NCI-H1092 (cell line): ENCODE results near the gene ZMYND12.
A peak's percentile ranks its signal among the peaks of the same experiment; 100 is the strongest.

Experiments
- DNase-seq: peaks from one replicate; lab custom pipeline; 2025; lab: John Stamatoyannopoulos, UW

ZMYND12 gene

DNA sequence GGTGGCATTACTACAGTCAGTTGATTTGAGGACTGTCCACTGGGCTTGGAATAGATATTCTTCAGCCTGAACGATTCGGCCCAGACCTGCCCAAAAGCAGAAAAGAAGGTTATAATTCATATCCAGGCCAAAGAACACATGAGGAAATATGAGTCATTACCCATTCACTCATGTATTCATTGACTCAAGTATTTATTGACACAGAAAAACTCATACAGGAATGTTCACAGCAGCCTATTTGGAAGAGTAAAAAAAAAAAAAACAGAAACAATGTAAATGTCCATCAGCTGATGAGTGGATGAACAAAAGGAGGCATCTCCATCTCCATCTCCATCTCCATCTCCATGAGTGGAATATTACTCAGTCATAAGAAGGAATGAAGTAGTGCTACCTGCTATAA lies 15.9 kb downstream of the ZMYND12 start:
- no peak for DNase-seq

DNA sequence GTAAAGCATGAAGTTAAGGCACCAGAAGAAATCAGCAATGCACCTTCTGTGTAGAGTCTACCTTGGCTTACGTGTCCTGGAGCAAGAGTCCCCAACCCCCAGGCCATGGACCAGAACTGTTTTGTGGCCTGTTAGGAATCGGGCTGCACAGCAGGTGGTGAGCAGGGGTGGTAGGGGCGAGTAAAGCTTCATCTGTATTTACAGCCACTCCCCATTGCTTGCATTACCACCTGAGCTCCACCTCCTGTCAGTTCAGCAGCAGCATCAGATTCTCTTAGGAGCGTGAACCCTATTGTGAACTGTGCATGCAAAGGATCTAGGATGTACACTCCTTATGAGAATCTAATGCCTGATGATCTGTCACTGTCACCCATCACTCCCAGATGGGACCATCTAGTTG lies 21.5 kb downstream of the ZMYND12 start:
- no peak for DNase-seq

DNA sequence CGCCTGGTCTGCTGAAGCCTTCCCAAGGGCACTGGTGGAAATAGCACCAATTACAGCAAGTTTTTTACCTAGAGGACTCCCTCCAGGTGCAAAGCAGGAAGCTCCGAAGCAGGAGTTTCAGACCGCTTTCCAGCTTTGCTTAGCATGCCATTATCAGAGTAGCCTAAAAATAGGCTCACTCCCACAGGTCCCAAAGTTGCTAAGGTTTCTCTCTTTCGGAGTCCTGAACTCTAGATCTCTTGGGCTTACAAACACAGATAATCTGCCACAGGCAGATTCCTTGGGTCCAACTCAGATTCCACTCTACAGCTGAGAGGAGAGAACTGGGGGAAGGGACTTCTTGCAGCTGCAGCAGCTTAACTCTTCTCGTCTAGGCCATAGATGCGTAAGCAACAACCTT lies 22.5 kb downstream of the ZMYND12 start:
- no peak for DNase-seq

DNA sequence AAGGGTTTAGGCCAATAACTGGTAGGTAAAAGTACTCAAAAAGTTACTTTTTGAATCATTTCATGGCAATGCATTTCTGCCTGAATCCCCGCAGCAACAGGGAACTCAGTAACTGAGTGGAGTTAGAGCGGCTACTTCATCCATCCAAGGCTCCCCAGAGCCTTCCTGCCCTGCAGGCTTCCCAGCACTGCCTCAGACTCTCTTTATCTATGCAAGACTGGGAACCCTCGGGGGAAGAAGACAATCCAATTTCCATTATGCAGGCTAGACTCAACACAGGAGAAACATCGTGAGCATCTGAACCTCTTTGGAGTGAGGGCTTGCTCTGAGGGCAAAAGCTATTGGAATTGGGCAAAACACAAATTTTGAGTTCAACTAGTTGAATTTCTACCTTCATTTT lies 23.1 kb downstream of the ZMYND12 start:
- no peak for DNase-seq

DNA sequence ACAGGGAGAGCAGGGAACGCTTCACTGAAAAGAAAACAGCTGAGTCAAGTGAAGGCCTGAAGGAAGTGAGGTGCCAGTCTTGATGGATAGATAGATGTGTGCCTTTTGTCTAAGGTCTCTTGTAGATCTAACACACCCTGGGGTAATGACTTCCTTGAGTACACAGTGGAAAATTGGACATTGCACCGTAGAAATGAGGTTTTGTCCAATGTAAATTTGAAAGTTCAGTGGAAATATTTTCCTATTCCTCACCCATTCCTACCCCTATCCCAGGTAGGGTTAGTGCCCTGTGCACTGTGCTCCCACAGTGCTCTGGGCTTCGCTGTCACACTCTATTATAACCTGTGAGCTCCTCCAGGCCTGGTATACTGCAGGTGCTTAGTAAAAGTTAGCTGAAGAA lies 24.3 kb downstream of the ZMYND12 start:
- no peak for DNase-seq

DNA sequence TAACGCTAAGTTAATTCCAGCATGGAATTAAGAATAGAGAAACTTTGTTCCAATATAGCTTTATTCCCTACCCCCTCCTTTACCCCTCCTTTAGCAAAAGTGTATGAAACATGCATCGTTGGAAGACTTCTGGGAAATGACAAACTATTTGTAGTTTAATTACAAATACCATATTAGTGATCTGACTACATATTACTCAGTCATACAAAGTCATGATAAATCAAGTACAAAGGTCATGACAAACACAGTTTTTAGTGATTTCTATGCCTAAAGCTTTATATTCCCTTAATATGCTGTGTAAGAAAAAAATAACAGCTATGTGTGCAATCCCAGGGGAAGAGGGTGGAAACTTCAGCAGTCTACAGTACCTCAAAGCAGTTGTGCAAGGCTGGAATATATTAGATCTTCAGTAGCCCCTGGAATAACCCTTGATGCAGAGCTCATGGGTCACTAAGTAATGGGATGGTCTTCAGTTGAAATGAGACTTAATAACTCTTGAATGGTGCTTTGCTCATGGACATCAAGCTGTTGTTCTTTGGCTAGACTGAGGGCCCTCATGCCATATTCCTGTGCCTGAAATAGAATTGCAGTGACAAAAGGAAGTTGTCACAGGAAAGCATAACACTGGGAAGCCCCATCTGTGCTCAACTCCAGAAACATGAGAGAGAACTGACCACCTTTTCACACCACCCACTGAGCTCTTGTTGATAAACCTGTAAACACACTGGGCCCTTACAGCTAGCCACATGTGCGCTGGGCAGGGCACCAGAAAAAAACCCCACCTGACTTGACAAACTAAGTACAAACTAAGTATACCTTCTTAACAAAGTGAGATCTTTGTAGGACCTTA lies 25.3 kb downstream of the ZMYND12 start:
- DNase-seq = no peak

DNA sequence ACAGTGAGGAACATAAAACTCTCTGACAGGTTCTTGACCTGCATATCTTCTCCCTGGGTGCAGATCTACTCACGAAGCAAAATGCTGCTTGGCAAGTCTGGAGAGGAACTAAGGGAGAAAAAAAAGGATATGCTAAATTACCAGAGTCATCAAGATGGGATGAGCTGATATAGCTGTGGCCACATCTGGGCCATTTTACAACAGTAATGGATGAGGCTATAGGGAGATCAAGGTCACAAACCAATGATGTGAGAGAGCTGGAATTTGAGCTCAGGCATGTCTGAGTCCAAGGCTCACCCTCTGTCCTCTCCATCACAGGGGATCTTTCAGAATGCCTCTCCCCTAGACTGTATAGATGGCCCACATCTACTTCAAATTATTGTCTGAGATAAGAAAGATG lies 26.2 kb downstream of the ZMYND12 start:
- DNase-seq = no peak

DNA sequence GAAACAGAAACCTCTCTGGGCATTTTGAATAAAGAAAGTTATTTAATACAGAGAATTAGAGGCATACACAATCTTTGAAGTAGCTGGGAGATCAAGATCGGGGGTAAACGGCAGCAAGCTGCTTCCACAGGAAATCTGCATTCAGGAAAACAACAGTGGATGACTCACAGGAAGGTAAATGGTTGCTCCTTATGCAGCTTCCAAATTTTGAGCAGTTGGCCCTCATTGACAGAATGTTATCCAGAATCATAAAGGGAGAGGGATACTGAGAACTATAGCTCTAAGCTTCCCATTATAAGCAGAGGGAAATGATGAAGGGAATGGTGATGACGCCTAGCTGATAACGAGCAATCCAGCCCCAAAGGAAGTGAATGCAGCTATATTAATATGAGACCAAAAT lies 28.6 kb downstream of the ZMYND12 start:
- DNase-seq = no peak

DNA sequence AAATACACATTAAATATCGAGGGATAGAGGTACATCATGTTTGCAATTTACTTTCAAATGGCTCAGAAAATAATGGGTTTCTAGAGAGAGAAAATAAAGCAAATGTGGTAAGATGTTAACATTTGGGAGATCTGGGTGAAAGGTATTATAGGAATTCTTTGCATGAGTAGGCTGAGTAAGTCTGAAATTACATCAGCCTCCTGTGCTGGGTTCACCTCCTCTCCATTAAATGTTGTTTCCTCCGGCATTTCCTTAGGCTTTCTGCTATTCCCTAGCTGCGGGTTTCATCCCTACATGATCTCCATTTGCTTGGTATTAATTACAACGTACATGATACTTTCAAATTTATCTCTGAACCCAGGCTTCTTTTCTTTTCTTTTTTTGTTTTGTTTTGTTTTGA lies 31.6 kb downstream of the ZMYND12 start:
- no peak for DNase-seq

DNA sequence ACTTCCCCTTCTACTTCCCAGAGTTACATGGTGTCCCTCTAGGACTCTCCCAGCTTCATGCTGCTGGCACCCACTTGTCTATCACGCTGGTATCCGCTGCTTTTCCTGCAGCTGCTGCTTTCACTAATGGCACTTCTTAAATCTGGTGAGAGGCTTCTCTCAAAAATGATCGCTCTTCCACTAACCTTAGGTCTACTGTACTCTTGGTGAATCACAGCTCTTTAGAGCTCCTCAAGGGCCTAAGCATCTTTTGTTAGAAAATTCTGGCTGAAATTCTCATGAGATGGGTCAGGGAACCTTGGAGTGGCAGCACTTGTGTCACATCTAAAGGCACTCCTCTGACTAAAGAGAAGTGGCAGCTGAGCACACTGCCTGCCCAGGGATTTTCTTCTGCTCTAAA lies 32.1 kb downstream of the ZMYND12 start:
- peak; percentile 67 for DNase-seq

DNA sequence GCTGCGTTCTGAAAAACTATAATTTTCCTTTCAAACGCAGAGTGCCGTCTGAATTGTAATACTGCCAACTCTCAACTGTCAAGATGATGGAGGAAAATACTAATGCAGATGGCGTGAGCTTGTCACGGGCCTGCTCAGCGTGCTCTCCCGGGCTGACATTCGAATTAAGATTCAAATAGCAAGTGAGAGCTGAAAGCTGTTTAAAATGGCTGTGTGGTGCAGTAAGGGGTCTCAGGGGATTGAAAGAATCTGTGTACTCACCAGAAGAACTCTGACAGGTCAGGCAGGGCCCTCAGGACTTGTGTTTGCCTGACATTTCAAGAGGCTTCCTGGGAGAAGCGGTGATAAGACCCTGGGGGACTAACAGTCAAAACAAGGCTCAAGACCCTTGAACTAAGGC lies 33.1 kb downstream of the ZMYND12 start:
- DNase-seq = peak; percentile 49

DNA sequence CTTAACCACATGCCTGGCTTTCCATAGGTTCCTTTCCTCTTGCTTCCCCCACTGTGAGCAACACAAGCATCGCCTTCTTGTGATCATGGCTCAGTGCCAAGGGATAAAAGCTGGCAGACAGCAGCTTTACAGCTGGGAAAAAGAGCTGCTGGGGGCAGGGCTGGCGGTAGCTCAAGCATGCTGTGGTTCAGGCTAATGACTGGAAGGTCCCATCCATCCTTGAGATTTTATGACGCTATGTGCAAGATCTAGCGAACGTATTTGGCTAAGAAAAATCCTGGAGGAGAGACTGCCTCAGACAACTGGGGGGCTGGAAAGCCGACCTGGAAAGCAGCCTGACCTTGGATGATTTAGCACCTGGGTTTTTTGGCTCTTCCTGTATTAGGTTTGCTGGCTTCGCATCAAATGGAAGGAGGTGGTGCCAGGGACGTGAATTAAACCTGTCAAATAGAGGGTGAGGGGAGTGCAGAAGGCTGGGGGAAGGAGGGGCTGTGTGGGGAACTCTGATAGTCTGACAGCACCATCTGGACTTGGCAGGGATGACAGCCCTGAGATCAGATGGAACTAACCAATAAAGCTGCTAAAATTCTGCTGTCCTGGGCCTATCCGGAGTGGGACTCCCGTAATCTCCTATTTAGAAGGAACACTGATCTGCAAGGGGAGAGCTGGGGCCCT lies 34.8 kb downstream of the ZMYND12 start:
- DNase-seq = peak; percentile 97

DNA sequence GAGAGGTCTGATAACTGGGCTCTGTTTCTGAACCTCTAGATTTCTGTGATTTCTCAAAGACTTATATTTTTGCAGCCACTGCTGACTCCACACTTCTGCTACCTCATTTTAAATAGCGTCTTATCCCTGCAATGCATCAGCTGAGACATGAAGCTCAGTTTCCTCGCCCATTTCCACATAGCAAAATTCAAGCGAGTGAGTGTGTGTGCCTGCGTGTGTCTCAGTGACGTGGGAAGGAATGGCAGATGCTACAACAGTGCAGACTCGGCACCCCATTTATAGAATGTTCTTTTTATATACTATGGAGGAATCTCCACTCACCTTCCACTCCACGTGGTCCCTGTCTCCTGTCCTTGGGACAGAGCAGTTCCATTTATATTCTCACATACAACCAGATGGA lies 35.7 kb downstream of the ZMYND12 start:
- DNase-seq = no peak

DNA sequence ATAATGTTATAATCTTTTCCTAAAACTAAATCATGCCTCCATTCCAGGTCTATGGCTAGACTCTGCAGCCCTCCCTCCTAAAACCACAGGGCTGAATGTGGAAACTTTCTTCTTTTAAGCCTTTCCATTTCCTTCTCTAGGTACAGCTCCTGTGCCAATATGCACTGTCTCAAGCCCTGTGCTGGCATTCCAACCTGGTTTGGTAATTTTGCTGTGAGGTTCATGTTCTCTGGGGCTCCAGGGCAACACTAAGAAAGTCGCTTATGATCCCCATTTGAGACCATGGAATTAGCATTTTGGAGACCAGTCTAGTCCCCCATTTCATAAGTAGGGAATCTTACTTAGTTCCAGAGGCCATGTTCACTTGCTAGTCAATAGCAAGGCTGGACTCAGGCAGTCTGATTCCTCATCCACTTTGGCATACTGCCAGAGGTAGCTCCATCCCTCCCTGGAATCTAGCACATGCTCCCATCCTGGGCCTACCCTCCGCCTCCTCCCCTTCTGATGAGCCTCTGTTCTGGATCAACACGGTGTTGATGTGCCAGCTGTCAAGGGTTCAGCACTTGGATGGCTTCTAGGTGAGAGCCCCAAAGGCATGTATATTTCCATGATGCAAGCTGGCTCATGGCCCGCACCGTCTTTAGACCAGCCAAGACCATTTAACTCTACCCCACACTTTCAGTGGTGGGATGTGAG lies 36.5 kb downstream of the ZMYND12 start:
- DNase-seq = peak; percentile 85

DNA sequence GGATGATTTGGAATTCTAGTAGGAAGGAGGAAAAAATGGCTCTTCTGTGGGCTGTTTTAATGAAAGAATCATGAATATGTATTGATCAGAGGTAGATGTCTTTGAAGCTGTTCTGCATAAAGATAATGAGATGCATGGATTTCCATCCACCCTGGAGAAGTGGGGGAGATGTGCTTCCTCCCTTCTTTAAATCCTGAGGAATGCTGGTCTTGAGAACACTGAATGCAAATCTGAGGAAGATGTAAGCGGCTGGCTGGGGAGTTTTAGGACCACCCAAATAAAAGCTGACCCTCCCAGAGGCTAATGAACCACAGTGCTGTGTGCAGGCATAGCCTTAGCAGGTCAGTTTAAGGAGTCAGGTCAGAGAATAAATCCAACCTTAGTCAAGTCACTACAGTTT lies 37.3 kb downstream of the ZMYND12 start:
- no peak for DNase-seq

DNA sequence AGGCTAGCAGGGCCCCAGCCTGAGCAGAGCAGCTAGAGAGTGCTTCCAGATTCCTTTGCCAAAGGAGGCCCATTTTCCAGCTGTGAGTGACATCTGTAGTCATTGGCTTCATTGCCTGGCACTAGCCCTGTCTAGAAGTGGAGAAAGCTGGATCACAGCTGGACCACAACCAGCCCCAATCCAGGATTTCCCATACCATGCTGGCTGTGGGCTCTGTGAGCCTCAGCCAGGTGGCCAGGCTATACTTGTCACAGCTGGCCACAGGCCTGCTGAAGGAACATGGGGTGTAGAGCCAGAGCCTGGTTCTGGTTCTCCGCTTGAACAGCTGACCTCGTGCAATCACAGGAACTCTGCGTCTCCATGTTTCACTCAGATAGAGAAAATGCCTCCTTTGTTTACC lies 38.7 kb downstream of the ZMYND12 start:
- no peak for DNase-seq

DNA sequence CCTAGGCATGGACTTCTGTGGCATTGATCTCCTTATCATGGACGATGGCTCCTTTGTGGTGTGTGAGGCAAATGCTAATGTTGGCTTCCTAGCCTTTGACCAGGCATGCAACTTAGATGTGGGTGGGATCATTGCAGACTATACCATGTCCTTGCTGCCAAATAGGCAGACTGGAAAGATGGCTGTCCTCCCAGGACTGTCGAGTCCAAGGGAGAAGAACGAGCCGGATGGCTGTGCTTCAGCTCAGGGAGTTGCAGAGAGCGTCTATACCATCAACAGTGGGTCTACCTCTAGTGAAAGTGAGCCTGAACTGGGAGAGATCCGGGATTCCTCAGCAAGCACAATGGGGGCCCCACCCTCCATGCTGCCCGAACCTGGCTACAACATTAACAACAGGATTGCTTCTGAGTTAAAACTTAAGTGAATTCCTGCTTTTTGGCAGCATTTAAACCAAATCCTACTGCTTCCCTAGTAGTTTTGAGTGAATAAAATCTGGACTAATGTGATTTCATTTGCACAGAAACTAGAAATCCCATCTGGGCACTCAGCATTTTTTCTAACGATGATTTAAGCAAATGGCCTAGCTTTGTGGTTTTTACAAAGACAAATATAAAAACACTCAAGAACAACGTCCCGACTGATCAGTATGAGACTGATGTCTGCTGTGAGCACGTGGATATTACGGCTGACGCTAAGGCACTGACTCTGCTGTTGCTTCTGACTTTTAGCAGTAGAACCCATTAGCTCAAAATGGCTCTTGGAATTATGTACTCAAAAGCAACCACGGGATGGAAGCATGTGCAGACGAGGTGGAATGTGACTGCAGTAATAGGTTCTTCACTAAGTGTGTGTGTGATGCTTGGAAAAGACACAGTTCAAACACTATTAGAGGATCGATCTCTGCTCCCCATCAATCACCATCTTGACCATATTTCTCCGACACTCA lies 41.0 kb downstream of the ZMYND12 start:
- DNase-seq = no peak

DNA sequence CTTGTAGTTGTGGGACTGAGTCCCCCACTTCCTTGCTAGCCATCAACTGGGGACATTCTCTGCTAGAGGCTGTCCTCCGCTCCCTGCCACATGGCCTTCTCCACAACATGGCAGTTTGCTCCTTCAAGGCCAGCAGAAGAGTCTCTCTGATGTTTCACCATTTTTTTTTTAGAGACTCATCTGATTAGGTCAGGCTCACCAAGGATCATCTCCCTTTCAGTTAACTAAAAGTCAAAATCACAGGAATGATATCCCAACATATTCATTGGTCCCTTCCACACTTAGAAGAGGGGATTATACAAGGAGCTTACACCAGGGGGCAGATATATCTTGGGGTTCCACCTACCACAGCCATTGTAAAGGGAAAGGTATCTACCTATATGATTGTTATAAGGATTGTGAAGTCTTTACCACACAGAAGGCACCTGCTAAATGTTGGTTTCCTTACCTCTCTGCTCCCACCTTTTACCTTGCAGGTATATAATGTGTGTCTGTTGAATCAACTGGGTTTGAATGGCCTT lies 51.9 kb downstream of the ZMYND12 start:
- no peak for DNase-seq

DNA sequence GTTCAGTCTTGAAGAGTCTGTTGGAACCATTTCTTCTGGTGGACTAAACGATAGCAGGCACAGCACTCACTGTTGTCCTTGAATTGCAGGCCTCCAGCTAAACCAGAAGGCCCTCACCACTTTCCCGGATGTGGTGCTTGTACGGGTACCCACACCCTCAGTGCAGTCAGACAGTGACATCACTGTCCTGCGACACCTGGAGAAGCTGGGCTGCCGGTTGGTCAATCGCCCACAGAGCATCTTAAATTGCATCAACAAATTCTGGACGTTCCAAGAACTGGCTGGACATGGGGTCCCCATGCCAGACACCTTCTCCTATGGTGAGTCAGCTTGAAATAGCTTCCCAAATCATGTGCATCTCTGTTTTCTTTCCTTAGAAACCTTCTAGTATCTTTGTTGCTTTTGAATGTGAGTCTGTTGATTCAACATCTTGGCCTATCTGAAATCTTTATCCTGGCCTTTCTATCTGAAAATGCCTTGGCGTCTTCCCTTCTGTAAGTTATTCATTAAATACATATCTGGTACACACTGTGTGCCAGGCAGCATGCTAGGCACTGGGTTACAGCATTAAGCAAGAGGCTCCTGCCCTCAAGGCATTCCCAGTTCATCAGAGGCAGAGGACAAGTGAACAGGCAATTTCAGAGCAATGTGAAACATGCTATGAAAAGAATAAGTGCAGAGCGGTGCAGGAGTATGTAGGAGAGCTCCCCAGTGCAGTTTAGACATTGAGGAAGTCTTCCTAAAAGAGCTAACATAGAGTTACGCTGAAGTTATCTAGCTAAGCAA lies 56.3 kb downstream of the ZMYND12 start:
- DNase-seq = no peak

DNA sequence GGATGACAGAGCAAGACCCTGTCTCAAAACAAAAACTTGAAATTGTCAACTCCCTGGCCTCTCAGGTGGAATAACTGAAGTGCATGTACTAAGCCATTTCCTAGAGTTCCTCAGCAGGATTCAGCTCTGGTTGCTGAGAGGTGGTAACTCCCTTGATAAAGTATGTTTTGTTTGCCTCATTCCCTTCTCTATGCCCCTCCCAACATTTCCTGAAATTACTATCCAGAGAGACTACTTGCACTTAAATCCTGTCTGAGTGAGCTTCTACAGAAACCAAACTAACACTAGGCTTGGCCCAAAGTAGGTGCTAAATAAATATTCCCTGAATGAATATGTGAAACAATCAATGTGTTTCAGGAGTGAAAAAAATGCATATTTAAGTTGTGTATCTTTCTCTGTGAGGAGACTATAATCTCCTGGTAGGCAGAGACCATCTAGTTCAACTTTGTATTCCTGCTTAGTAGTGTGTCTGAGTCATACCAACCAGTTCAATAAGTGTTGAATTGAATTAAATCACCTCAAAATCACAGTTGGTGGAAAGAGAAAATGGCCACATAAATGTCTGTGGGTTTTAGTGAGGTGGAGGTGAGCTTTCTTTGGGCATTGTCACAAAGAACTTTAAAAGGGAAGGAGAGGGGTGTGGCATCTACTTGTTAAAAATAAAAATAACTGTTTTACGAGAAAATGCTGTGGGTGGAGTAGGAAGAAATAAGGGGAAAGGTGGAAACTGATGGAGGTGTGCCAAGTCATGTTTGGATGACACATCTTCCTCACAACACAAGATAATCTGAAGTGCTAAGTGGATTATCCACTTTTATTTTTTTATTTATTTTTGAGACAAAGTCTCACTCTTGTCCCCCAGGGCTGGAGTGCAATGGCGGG lies 62.6 kb downstream of the ZMYND12 start:
- DNase-seq = no peak
